GM19468 (cell line): ENCODE measurements around the gene CPXCR1.
"Not testable (repeated sequence)": the region's sequence is repeated elsewhere in the genome, so short reads cannot be mapped to it uniquely, and the experiment has no call there.

Source experiments
- ATAC-seq: cut with Tn5 transposase; IDR thresholded peaks from one replicate; pipeline ENCODE4 v1.9.1; 2021; ENCODE audit warnings: mild to moderate bottlenecking, moderate library complexity, moderate number of reproducible peaks; ENCODE audit not compliant: unreplicated experiment; ENCODE audit errors: extremely low read depth

Gene CPXCR1

DNA sequence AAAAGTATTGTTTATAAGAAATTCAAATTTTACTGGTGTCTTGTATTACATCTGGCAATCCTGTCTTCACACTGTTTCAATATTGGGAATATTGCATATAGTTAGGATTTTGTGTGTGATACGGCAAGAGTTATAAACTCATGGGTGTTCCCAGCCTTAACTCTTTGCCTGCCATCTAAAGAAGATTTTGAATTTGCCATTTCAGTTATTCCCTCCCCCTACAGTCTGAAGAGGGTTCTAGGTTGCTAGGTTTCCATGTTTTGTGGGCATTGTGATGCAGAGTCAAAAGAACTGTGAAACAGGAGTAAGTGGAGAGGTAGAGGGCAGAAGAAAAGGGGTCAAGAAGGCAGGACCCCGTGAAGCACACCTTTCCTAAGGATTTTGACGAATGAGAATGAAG, at the start of gene CPXCR1:
CPXCR1 (plus strand) TSS at position 301 of the 400 bp plus-strand sequence. CDS start 6,190 bp downstream, outside the sequence.
- no peak for ATAC-seq

DNA sequence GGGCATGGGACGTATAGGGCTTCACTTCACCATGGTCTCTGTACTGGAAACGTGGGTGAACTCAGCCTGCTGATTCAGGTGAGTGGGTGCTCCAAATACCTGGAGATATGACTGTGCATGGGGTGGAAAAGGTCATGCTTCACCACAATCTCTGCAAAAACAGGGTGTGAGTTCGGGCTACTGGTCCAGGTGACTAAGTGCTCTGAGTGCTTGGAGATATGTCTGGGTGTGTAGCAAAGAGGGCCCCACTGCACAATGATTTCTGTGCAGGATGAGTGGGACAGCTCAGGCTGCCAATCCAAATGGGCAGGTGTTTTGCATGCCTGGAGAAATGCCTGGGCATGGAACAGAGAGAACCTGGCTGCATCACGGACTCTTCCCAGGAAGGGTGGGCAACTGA, 11.2 kb upstream of the CPXCR1 start:
- no peak for ATAC-seq

DNA sequence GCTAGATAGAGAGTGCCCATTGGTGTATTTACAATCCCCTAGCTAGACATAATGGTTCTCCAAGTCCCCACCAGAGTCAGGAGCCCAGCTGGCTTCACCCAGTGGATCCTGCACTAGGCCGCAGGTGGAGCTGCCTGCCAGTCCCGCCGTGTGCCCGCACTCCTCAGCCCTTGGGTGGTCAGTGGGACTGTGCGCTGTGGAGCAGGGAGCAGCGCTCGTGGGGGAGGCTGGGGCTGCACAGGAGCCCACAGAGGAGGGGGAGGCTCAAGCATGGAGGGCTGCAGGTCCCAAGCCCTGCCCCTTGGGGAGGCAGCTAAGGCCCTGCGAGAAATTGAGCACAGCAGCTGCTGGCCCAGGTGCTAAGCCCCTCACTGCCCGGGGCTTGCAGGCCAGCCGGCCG, 810 bp upstream of the CPXCR1 start:
- ATAC-seq = not testable (repeated sequence)

DNA sequence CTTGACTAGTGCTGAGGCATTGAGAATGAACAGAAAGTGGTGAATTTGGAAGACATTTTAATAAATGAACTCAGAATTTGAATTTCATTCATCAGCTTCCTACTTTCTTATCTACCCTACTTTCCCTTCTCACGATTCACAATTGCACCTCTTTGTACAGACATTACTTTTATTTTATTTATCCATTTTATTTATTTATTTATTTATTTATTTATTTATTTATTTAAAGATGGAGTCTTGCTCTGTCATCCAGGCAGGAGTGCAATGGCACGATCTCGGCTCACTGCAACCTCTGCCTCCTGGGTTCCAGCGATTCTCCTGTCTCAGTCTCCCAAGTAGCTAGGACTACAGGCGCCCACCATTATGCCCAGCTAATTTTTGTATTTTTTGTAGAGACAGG, 5.3 kb downstream of the CPXCR1 start:
- ATAC-seq = not testable (repeated sequence)

DNA sequence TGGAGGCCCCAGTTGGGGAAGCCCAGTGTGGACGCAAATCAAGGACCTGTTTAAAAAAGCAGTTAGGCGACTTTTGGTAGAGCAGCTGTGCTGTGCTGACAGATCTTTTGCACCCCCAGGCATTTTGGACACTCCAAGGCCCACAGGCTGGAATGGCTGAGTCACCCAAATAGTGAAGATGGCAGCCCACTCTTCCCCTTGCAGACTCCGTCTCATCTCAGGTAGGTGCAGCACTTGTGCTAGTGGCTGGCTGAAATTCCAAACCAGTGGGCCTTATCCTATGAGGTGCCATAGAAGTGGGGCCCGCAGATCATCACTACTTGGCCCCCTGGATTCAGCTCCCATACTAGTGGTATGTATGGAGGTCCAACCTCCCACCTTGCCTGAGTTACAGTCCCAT, 42.8 kb downstream of the CPXCR1 start:
- no peak for ATAC-seq
